Hematopoietic multipotent progenitor cell treated with erythropoietin and hydrocortisone succinate and interleukin-3 and kit ligand, for 17 days (in vitro differentiated cells): Measurements from ENCODE around the gene STK25.
"Not testable (repeated sequence)": the region's sequence is repeated elsewhere in the genome, so short reads cannot be mapped to it uniquely, and the experiment has no call there.

Experiments used
- DNase-seq: peaks from one replicate; pipeline ENCODE4 v3.0.0-alpha.2; 2015; ENCODE audit warnings: low spot score

The STK25 gene

DNA sequence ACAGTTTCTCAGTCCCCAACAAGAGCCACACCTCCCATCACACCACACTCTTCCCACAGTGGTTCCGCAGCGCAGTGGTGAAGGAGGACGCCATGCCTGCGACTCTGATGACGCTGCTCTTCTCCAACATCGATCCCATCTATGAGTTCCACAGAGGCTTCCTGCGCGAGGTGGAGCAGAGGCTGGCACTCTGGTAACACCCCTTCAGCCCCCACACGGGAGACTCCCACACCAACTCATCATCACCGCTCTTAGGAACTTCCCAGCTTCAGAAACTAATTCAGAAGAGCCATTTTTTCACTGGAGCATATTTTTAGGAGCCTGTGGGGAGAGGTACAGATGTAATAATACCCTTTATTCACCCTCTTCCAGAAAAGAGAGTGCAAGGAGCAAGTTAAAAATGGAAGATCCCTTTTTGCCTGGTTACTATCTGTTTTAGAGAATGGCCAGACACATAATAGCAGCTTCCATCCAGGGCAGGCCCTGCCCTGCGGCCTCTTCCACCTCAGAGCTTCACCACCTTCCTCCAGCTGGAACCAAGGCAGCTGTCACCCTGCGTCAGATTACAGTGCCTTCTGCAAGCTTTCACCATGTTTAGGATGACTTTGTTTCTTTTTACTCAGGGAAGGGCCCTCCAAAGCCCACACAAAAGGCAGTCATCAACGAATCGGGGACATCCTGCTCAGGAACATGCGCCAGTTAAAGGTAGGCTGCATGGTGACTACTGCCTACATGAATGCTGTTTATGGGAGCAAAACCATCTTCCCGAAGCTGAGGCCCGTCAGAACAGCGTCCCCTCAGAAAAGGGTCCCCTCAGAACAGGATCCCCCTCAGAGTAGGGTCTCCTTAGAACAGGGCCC, 44.9 kb downstream of the STK25 start:
- DNase-seq = no peak

DNA sequence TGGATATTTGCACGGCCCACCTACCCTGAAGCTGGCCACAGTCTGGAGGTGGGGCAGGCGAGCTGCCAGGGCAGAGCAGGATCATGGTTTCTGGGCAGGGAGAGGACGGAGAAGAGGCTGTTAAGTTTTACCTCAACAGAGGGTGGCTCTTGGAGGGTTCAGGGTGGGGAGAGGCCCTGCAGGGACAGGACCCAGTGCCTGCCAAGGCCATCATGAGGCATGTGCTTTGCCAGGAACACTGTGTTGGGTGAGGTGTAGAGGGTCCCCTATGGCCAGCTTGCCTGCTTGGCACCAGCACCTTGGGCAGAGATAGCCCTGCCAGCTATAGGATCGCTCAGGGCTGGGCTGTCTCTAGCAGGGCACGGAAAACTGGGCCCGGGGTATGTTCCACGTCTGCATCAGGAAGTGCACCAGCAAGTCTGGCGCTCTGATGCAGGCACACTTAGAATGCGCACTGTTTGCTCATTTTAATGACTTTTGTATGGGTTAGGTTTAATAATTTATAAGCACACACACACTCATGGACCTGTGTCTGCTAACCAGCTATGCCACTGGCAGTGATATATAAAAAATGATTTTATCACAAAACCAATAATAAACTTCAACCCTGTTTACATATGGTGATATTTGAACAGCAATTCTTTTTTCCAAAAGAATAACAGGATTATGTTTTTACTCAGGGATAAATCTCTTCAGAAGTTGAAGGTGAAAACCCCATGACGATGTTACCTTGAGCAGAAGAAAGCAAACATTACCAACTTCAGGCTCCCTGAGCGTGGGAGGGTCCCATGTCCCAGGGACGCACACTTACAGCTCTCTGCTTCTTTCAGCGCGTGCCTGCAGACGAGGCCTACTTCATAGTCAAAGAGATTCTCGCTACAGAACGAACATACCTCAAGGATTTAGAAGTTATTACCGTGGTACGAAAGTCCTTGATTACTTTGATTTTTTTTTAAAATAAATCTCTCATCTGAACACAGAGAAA, 46.4 kb downstream of the STK25 start:
- no peak for DNase-seq

DNA sequence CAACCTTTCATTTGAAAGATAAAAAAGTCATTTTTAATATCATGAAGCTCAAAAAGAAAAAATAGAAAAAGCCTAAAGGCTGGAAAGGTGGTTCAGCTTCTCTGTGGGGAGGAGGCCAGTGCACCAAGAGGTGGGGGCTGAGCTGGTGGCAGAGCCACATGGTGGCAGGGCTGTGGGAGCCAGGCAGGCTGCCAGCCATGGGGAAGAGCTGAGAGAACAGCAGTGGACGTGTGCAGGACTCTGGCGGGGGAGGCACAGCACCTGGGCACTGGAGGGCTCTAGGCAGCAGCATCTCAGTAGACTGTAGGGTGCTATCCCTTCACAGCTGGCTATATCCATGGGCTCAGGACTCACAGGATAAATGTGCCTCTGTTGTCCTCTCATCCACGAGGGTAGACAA, 47.8 kb downstream of the STK25 start:
- DNase-seq = no peak

DNA sequence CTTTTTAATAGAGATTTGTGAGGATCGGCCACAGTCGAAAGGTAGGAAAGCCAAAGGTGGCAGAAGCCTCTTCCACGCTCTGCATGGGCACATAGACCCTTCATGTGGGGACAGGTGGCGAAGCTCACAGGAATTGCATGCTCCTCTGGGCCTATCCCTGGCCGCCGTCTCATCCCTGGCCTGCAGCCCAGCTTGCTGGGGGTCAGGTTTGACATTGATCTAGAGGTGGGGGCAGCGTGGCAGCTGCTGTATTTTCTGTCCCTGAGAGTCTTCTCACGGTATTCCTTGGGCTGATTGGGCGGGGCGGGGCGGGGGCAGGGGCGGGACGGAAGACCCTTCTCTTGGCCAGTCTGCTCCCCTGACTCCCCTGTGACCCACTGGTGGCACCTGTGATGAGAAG, 48.9 kb downstream of the STK25 start:
- DNase-seq = no peak

DNA sequence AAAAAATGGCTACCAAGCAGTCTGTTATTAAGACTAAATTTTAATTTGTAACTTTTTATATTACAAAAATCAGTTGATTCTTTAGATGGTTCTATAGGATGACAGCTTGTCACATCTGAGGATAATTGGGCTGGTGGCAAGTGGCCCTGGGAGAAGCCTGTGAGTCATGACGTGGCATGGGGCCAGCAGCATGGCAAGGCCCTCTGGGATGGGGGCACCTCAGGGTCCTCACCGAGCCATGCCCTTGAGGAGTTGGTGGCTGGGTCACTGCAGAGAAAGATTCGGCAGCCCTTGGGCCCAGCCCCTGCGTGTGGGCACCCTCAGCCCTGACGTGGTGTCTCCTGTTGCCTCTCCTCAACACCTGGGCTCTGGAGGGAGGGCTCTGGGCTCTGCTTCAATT, 49.7 kb downstream of the STK25 start:
- DNase-seq = no peak

DNA sequence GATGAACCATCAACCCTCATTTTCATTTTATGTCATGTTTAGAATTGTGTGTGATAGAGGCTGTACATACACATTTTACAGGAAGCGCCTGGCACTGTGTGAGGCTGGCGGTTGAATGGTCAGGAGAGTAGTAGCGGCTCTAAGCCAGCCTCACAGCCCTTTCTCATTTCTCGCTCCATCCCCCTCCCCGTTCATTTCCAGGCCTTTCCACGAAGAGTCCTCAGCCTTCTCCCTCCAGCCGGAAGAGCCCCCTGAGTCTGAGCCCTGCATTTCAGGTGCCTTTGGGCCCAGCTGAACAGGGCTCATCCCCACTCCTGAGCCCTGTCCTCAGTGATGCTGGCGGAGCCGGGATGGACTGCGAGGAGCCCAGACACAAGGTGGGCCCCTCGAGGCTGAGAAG, 51.8 kb downstream of the STK25 start:
- no peak for DNase-seq

DNA sequence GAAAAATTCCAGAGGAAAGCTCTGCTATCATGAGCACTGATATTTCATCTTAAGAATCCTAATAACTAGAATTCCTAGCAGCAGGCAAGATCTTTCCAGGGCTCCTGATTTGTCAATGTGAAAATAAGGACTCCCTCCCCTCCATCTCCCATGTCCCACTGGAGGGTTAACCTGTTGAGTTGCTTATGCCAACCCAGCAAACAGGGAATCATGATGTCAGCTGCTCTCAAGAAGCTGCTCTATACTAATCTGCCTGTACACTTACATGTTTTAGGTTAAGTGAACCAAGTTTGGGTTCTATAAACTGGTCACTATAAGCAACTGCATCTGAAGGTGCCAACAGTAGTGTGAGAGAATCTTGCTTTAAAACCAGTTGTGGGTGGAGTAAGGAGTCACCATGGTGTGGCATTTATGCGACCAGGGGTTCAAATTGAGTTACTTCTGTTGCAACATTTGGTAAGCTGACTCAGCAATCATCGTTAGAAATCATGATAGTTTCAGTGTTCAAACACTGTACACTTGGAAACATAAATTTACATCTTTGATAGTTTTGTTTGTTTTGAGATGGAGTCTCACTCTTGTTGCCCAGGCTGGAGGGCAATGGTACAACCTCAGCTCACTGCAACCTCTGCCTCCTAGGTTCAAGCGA, 53.4 kb downstream of the STK25 start:
- DNase-seq = no peak

DNA sequence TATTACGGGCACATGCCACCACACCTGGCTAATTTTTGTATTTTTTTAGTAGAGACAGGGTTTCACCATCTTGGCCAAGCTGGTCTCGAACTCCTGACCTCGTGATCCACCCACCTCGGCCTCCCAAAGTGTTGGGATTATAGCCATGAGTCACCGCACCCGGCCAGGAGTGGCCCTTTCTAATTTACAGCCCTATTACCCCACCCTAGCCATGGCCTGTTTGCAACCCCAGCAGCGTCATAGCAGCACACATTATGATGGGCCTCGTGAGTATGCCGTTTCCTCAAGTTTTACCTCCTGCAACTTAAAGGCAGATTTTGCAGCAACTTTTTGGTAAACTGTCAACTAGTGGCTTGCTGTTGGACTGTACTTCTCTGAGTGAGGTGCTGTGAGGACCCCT, 54.5 kb downstream of the STK25 start:
- DNase-seq = not testable (repeated sequence)

DNA sequence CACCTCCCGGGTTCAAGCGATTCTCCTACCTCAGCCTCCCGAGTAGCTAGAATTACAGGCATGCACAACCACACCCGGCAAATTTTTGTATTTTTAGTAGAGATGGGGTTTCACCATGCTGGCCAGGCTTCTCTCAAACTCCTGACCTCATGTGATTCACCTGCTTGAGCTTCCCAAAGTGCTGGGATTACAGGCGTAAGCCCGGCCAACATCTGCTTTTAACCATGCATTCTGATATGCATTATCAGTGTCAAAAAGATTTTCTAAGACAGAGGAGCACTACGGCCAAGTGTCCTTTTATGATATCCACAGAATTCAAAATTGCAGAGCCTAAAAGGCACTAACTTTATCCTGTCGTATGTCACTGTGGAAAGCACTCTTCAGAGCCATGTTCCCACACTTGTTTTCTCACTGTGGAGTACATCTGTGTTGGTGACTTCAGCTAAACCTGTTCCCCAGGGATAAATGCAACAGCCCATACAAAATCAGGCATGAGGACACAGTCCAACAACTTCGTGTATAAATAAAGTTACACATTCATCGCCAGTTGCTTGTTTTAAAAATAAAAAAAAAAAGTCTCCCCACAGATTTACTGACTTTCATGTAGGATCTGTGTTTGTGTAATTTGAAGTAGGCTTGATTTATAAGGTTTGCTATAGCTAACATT, 56.4 kb downstream of the STK25 start:
- DNase-seq = no peak

DNA sequence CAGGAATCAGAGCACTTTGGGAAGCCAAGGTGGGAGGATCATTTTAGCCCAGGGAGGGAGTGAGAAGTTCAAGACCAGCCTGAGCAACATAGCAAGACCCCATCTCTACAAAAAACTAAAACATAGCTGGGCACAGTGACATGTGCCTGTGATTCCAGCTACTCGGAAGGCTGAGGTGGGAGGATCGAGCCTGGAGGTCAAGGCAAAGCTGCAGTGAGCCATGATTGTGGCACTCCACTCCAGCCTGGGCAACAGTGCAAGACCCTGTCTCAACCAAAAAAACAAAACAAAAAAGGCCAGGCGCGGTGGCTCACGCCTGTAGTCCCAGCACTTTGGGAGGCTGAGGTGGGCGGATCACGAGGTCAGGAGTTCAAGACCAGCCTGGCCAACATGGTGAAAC, 58.3 kb downstream of the STK25 start:
- not testable (repeated sequence) for DNase-seq

DNA sequence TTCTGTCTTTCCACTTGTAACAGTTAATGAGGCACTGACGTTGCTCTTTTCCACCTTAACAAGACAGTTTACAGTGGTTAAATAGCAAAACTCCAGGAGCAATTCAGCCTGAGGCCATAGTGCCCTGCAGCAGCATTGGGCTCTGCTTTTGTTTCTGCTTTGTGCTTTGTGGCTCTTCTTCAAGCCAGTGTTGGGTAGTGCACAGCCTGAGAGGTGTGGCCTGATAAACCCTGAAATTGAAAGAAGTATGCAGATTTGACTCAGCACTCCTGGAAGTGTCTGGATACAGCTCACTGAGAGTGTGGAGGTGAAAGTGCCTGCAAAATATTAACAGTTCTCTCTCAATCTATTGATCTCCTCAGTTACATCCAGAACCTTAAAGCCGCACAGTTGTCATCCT, 63.0 kb downstream of the STK25 start:
- DNase-seq = no peak

DNA sequence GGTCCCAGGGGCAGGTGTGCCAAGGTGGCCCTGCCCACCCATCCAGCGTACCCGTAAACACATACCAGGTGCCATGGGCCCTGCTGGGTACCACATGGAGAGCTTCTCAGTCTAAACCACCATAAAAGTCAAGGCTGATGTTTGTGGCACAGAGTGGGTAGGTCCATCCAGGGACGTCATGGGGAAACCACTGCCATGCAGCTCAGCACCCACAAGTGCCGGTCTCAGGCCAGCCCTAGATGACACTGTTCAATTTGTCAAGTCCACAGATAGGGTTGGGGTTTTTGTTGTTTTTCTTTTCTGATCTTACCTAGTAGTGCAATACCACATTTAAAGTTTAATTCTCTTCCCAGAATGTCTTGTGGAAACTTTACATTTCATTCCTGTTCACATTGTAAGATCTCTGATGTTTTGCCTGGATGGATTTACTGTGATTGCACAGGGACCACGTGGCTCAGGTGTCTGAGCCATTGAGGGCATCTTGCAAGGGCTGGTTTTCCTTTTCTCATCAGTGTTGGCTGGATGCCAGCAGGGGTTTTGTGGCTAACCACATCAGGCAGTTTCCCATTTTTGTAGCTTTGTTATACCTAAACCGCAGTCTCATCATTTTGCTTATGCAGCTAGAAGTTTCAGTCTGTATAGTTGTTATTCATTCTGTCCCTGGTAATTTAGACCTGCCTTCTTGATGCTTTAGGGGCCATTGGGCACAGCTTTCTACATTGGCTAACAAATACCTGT, 64.7 kb downstream of the STK25 start:
- no peak for DNase-seq
